WI38 (cell line): ENCODE measurements around the gene NEK6.
A peak's percentile ranks its signal among the peaks of the same experiment; 100 is the strongest.

Experiments used
- H3K4me3 ChIP-seq: 2 replicates; pipeline ENCODE4 v1.5.1; 2011; ENCODE audit warnings: low read depth, mild to moderate bottlenecking, control low read depth, low read length
- CTCF ChIP-seq: IDR thresholded peaks from 2 replicates; pipeline ENCODE4 v1.5.1; 2012; ENCODE audit warnings: low read depth, mild to moderate bottlenecking, control low read depth, low read length

Gene NEK6

DNA sequence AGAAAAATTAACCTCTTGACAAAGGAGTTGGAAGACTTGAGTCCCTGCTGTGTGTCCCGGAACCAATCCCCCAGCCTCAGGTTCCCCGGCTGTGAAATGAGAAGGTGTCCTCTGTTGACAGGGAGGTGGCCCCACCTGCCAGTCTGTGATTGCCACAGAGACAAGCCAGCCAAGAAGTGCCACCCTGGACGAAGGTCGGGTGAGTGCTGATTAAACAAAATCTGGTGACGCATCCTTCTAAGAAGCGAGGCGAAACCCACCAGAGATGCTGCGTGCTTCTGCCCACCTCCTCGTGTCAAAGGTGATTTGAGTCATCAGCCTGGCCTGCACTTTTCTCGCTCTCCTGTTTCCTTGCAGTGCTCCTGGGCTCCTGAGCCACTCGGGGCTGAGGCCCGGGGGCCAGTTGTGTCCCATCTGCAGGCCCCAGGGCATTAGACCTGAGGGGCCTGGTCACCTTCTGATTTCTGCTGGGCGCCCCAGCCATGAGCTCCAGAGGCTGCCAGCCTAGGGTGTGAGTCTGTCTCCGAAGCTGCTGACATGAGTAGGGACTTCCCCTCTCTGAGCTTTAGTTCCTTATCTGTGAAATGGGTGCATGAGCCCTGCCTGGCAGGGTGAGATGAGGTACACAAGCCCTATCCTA lies 28.7 kb downstream of the NEK6 start:
- no peak for TF ChIP-seq CTCF
- H3K4me3 ChIP-seq, result peak overlapping the region; percentile 36

- no peak for TF ChIP-seq CTCF
- H3K4me3 ChIP-seq, result no peak overlapping the region
These were observed 32.4 kb downstream of the NEK6 start for GRCh38 chr9:124290053-124290591.

DNA sequence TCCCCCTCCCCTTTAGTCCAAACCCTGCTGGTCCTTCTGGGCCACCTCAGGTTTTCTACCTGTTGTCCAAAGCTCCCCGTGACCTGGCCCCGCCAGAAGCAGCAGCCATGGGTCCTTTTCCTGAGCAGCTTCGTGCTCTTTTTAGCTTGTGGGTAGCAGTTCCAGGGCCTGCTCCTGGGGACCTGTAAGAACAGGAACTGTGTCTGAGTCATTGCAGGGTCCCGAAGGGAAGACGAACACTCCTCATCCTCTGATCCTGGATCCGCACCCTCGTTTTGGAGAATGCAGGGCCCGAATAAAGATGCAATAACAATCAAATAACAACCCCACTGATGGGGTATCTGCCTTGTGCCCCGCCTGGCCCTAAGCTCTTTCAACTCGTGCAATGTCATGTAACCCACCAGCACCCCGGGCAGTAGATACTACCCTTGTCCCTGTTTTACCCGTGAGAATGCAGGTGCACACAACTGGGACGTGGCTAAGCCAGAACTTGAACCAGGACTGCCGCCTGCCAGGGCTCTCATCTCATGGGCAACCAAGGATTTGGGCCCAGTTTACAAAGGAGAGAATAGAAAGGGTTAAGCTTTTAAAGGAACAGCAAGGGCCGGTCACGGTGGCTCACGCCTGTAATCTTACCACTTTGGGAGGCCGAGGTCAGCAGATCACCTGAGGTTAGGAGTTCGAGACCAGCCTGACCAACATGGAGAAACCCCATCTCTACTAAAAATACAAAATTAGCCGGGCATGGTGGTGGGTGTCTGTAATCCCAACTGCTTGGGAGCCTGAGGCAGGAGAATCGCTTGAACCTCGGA lies 33.2 kb downstream of the NEK6 start:
- no peak for TF ChIP-seq CTCF

GRCh38 chr9:124291801-124292396 lies 34.1 kb downstream of the NEK6 start:
- no peak for TF ChIP-seq CTCF
- H3K4me3 ChIP-seq, result no peak overlapping the region

More for the DNA sequence above, 33.2 kb downstream of the NEK6 start:
- no peak overlapping the region for H3K4me3 ChIP-seq

DNA sequence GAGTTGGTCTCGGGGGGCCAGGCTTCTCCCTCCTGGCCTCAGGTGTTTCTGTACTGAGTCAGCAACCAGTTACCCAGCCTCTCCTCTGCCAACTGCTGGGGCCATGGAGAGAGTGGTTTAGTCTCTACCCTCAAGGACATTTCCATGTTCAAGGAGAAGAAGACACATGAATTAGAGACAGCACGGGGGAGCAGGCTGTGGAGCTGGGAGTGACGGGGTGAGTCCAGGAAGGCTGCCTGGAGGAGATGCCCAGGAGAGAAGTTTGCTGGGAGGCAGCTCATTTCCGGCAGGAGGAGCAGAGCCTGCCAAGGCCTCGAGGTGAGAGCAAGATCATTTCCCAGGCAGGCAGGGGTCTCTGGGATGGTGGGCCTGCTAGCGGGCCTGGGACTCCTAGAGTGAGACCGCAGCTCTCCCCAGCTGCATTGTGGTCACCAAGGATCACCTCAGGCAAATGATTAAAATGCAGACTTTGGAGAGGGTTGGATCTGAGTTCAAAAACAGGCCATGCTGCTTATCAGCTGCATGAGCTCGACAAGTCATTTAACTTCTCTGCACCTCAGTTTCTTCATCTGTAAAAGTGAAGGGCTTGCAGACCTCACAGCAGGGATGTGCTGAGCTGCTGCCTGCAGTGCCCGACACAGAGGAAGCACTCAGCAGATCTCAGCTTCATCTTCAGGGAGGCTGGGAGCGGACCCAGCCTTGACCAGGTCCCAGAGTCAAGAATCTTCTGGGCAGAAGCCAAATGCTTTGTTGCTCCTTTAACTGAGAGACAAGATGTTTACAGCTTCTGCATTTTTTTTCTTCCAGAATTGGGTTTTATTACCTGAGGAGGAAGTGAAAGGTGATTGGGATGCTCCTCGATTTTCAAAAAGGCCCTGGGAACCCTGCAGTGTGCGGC lies 35.2 kb downstream of the NEK6 start:
- no peak overlapping the region for H3K4me3 ChIP-seq
- no peak for TF ChIP-seq CTCF

DNA sequence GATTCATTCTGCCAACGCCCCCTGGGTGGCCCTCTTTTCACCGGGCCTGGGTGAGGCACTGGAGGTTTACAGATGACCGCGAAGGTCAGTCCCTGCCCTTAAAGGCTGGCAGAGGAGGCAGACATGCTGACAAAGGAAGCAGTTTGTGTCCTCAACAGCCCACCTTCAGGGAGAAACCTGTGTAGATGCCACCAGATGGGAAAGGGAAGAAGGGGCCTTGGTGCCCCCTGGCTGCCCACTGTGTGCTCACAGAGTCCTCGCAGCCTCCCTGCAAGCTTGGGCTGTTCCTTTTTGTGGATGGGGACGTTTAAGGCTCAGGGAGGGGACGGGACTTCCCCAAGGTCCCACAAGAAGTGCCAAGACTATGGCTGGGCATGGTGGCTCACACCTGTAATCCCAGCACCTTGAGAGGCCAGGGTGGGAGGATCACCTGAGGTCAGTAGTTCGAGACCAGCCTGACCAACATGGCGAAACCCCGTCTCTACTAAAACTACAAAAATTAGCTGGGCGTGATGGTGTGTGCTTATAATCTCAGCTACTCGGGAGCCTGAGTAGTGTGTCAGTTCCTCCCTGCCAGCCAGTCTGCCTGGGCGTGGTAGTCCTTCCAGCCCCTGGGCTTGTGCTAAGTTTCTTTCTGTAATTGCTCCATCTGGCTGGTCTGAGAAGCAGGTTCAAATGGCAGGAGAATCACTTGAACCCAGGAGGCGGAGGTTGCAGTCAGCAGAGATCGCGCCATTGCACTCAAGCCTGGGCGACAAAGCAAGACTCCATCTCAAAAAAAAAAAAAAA lies 36.2 kb downstream of the NEK6 start:
- peak; percentile 28 for TF ChIP-seq CTCF
- no peak overlapping the region for H3K4me3 ChIP-seq
